ENCODE measurements around the gene KRTAP3-3. TPM values are rescaled to one million over a fixed set of nuclear protein-coding genes. Genes with fewer than 3 reads are reported as not detected.
"Not testable (repeated sequence)": the region's sequence is repeated elsewhere in the genome, so short reads cannot be mapped to it uniquely, and the experiment has no call there.

Gene KRTAP3-3
- total RNA-seq: not detected in 2 replicates

GRCh38 chr17:40993839-40994238 lies at the start of gene KRTAP3-3:
Gene KRTAP3-3 (minus strand): TSS chr17:40994164. CDS start chr17:40994097, 67 bp downstream.
- no peak within 1 kb of the TSS for H3K4me3 ChIP-seq (ENCODE audit: low read depth, low read length)
- DNase-seq (ENCODE audit: low read depth): no peak
- no peak for TF ChIP-seq CTCF (IDR thresholded peaks at IDR 0.05; ENCODE audit: insufficient read depth, low read depth, low read length)

GRCh38 chr17:41042953-41043352 lies 49.0 kb upstream of the KRTAP3-3 start:
- no peak for DNase-seq (ENCODE audit: low read depth)
- TF ChIP-seq CTCF (IDR thresholded peaks at IDR 0.05; ENCODE audit: insufficient read depth, low read depth, low read length): no peak
- no peak overlapping the region for H3K4me3 ChIP-seq (ENCODE audit: low read depth, low read length)

DNA sequence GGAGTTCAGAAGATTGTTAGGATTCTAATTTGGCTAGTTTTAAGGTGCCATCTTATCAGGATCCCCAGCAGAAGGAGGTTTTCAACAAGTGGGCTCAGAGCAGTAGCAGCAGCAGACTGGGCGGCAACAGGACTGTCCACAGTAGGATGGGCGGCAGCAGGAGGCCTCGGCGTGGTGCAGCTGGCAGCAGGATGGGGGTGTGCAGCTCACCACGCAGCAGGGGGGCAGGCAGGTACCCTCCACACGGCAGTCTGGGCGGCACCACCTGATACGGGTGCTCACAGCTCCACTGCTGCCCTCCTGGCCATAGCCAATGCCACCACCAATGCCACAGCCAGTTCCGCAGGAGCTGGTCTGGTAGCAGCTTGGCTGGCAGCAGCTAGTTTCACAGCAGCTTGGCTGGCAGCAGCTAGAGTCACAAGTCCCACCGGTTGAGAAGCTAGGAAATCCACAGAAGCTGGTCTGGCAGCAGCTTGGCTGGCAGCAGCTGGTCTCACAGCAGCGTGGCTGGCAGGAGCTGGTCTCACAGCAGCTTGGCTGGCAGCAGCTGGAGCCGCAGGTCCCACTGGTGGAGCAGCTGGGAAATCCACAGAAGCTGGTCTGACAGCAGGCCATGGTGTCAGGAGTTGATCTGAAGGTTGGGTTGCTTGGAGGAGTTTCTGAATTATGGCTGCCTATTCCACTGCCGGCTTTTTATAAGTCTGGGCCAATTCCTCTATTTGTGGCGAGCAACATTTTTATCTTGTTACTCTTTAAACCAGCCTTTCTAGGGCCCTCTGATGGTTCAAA lies 47.0 kb upstream of the KRTAP3-3 start, which contains the start of gene KRTAP1-1:
TSS of gene KRTAP1-1 (minus strand) at position 668 of the 789 bp plus-strand sequence. CDS start at position 615, 53 bp downstream.
- H3K4me3 ChIP-seq (ENCODE audit: low read depth, low read length); DNase-seq (ENCODE audit: low read depth): not testable (repeated sequence)

- DNase-seq (ENCODE audit: low read depth): no peak
- H3K4me3 ChIP-seq (ENCODE audit: low read depth, low read length): no peak overlapping the region
- no peak for TF ChIP-seq CTCF (IDR thresholded peaks at IDR 0.05; ENCODE audit: insufficient read depth, low read depth, low read length)
Observed at GRCh38 chr17:41037853-41038350, 43.9 kb upstream of the KRTAP3-3 start.

DNA sequence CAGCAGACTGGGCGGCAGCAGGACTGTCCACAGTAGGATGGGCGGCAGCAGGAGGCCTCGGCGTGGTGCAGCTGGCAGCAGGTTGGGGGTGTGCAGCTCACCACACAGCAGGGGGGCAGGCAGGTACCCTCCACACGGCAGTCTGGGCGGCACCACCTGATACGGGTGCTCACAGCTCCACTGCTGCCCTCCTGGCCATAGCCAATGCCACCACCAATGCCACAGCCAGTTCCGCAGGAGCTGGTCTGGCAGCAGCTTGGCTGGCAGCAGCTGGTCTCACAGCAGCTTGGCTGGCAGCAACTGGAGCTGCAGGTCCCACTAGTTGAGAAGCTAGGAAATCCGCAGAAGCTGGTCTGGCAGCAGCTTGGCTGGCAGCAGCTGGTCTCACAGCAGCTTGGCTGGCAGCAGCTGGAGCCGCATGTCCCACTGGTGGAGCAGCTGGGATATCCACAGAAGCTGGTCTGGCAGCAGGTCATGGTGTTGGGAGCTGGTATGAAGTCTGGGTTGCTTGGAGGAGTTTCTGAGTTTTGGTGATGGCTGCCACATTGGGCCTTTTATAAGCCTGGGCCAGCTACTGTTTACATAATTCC lies 40.5 kb upstream of the KRTAP3-3 start, which contains the start of gene KRTAP1-3:
TSS of gene KRTAP1-3 (minus strand) at position 529 of the 590 bp plus-strand sequence. CDS start at position 476, 53 bp downstream.
- DNase-seq (ENCODE audit: low read depth); H3K4me3 ChIP-seq (ENCODE audit: low read depth, low read length): not testable (repeated sequence)

DNA sequence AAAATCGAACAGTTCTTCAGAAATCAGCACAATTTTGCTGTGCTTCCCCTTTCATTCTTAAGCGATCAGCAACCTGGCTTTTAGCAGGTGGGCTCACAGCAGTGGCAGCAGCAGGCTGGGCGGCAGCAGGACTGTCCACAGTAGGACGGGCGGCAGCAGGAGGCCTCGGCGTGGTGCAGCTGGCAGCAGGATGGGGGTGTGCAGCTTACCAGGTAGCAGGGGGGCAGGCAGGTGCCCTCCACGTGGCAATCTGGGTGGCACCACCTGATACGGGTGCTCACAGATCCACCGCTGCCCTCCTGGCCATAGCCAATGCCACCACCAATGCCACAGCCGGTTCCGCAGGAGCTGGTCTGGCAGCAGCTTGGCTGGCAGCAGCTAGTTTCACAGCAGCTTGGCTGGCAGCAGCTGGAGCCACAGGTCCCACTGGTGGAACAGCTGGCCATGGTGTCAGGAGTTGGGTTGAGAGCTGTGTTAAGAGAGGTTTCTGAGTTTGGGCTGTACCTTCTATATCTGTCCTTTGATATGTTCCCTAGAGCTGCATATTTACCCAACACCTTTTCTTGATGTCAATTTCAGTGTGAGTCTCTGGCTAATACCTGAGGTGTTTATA lies 35.8 kb upstream of the KRTAP3-3 start, which contains the start of gene KRTAP1-4:
TSS of gene KRTAP1-4 (minus strand) at position 563 of the 613 bp plus-strand sequence. CDS start at position 446, 117 bp downstream.
- no peak within 1 kb of the TSS for H3K4me3 ChIP-seq (ENCODE audit: low read depth, low read length)
- no peak for DNase-seq (ENCODE audit: low read depth)
- TF ChIP-seq CTCF (IDR thresholded peaks at IDR 0.05; ENCODE audit: insufficient read depth, low read depth, low read length): no peak

DNA sequence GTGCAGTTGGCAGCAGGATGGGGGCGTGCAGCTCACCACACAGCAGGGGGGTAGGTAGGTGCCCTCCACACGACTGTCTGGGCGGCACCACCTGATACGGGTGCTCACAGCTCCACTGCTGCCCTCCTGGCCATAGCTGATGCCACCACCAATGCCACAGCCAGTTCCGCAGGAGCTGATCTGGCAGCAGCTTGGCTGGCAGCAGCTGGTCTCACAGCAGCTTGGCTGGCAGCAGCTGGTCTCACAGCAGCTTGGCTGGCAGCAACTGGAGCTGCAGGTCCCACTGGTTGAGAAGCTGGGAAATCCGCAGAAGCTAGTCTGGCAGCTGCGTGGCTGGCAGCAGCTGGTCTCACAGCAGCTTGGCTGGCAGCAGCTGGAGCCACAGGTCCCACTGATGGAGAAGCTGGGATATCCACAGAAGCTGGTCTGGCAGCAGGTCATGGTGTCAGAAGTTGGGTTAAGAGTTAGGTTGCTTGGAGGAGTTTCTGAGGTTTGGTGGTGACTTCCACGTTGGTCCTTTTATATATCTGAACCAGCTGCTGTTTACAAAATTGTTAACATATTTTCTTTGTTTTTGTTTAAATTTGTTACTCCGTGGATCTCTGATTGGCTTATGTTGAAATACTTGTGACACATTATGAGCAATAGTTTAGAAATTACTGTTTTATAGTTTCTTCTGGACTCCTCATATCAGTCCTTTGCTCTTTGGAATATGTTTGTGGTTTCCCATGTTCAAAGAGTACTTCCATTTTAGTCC lies 32.9 kb upstream of the KRTAP3-3 start, which contains the start of gene KRTAP1-5:
TSS of gene KRTAP1-5 (minus strand) at position 494 of the 757 bp plus-strand sequence. CDS start at position 441, 53 bp downstream.
- DNase-seq (ENCODE audit: low read depth): peak; percentile 92
- TF ChIP-seq CTCF (IDR thresholded peaks at IDR 0.05; ENCODE audit: insufficient read depth, low read depth, low read length): no peak
- no peak within 1 kb of the TSS for H3K4me3 ChIP-seq (ENCODE audit: low read depth, low read length)
